ENCODE measurements around the gene TH.
"Not testable (repeated sequence)": the region's sequence is repeated elsewhere in the genome, so short reads cannot be mapped to it uniquely, and the experiment has no call there.

TH gene

DNA sequence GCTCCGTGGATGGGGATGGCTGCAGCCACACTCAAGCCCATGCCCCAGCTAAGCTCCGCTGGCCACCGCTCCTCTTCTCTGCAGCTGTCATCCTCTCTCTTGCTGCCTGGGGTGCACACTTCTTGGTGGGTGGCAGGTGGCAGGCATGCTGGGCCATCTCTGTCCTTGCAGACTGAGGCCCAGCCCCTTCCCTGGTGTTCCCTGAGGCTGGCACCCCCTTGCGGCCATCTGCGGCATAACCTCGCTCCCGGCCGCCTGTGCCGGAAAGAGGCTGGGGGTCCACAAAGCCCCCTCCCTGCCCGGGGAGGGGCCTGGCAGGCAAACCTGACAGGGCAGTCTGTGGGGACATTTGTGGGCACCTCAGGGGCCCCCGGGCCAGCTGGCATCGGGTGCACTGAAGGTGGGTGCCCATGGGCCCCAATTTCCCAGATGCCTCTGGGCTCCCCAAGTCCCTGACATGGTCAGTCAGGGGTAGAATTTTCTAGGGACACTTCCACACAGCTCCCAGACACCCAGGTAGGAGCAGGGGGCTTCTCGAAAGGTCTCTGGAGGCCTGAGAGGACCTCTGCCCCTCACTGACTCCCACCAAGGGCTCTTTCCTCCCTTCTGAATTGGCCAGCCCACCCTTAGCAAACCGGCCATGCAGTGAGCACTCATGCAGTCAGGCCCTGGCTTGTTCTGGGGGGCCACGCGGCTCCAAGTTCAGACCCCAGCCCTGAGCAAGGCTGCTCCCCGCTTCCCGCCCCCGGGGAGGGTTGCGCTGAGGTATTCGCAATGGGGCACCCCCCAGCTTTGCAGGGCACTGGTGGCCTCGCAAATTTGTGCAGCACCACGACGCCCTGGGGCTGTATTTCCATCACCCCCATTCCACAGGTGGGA, 23.5 kb upstream of the TH start:
- DNase-seq, result peak; percentile 44 to 54

DNA sequence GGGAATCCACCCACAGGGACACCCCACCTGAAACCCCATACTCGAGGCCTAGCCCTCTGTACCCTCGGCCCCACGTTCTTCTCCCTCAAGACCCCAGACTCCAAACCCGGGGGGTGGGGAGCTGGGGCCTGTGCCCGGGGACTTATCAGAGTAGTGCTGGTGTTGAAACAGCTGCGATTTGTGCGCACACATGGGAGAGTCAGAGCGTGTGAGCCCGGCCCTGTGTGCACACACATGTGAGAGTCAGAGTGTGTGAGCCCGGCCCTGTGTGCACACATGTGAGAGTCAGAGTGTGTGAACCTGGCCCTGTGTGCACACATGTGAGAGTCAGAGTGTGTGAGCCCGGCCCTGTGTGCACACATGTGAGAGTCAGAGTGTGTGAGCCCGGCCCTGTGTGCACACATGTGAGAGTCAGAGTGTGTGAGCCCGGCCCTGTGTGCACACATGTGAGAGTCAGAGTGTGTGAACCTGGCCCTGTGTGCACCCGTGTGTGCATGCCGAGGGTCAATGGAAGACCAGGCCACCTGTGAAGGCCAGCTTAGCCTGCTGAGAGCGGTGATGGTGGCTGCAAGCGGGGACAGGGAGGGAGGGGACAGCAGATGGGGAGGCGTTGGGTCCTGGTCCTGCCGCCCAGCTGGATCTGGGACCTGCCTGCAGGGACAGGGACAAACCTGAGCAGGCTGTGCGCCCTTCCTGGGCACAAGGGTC, 22.4 kb upstream of the TH start:
- DNase-seq, result not testable (repeated sequence)

DNA sequence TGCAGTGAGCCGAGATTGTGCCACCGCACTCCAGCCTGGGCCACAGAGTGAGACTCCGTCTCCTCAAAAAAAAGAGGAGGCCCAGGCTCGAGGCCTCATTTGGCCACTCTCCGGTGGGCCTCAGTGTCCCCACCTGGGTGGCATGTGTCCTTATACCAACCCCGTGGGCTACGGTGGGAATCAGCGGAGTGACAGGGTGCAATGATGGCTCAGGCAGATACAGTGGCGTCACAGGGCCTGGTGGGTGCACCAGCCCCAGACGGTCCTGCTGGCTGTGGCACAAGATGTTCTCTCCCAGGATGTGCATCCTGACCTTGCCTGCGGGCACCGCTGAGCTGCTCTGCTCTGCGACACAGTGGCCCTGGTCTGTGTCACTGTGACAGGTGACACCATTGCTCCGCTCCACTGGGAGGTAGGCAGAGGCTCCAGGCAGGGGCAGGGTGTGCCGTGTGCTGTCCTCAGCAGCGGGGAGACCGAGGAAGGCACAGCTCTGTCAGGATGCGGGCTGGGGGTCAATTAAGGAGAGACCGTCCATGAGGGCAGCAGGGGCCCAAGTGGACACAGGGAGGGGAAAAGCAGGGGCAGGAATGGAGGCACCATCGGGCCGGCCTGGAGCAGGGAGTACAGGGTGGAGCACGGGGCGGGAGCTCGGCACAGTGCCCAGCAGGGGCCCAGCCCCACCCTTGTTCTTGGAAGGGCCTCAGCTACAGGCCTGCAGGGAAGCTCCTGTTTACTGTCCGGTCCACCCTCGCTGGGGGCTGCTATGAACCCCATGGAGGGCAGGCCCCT, 21.7 kb upstream of the TH start:
- no peak for DNase-seq

DNA sequence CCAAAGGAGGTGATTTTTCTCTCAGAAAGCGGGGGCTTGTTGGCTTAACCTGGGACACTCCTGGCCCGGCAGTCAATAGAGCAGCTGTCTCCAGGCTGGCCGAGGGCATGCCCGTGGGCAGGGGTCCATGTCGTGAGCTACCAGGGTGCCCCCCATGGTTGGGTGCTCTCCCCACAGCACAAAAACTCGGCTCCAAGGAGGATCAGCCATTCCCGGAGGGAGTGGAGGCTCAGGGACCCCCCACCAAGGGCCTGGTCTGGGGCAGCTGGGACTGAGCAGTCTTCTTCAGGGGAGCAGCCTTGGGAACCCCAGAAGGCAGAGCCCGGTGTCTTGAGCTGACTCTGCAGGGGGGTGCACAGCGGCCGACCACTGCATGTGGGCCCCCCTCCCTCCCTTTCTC, 20.8 kb upstream of the TH start:
- DNase-seq, result no peak

DNA sequence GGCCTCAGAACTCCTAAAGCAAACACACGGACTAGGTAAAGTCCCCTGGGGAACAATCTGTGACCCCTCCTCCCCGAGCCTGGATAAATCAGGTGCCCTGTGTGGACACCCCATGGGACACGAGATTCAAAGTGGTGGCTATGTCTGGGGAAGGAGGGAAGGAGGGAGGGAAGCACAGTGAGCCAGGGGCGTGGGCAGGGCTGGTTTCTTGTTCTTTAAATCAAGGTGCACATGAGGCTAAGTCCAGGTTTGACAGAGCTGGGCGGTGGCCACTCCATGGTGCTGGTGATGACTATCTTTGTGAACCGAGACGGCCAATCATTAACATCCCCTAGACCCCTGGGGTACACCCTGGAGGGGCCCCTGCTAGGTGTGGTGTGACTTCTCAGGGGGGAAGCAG, 20.3 kb upstream of the TH start:
- DNase-seq, result no peak

DNA sequence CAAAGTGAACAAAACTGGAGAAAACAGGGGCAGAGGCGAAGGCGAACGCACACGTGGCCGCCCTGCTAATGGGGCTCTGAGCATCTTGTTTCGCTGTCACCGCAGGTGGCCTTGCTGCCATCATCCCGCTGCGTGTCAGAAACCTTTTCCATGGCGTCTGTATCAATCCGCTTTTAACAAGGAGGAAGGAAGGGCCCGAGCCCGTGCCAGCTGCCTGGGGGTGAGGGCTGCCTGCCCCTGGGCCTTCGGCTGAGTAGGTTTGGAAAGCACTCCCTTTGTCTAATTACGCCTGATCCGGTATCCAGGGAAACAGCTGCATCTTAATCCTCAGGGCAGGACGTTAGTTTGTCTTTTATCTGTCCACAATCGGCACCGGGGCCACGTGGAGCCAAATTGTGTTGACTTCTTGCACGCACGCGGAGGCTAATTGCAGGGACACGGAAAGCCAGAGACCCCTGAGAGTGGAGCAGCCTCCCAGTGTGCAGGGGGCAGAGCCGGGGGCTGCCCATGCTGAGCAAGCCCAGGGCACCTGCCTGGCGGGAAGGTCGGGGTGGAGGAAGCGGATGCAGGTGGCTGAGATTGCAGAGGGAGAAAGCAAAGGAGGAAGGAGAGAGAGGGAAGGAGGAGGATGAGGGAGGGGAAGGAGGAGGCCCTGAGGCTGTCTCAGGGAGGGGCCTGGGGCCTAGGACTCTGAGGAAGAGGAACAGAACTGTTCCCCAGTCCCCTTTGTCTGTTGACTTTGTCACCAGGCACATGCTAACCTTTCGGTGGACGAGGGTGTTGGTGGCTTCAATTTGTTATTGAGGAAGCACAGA, 19.2 kb upstream of the TH start:
- DNase-seq, result peak in 1 of 2 donors; percentile 39

DNA sequence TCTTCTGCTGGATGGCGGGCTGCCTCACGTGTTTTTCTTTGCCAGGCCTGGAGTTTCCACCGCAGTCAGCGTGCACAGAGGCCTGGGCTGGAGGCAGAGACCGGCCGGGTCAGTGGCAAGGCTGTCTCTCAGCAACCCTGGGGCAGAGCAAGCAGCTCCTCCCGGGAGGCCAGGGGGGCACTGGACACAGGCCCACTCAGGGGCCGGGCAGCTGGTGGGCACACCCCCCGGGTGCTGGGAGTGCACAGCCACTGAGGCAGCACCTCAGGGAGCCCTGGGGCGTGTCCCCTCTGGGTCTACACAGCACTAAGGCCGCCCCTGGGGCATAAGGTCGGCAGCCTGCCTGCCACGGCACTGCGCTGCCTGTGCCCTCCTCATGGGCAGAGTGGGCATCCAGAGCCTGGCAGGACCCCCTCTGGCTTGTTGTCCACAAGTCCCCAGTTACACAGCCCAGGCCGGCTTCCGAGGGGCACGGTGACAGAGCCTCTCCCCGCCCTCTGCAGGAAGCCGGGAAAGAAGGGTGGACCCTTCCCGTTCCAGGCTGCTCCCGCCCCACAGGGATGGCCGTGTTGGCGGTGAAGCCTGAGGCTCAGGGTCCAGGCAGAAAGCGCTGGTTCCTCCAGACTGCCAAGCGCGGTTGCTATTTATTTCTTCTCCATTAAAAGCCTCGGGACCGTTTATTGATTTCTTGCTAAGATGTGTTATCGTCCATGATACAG, 18.5 kb upstream of the TH start:
- no peak for DNase-seq

DNA sequence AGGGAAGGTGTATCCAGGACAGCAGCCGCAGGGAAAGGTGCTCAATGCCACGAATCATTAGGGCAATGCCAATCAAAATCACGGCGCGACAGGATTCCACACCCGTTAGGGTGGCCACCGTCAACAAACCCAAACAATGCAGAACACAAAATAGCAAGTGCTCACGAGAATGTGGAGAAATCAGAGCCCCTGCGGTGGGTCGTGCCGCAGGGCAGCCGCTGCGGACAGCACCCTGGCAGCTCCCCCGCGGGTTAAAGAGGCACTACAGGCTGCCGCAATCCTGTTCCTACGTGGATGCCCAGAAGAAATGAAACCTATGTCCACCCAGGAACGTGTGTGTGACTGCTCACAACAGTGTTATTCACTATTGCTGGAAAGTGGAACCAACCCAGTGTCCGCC, 17.1 kb upstream of the TH start:
- no peak for DNase-seq

DNA sequence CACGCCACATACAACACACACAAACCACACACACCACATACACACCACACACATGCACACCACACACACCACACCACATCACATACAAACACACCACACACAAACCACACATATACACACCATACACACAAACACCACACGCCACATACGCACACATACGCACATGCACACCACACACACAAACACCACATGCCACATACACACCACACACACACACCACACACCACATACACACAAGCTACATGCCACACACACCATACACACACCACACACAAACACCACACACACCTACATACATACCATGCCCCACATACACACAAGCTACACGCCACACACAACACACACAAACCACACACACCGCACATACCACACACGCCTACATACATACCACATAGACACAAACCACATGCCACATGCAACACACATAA, 15.7 kb upstream of the TH start:
- DNase-seq, result no peak

DNA sequence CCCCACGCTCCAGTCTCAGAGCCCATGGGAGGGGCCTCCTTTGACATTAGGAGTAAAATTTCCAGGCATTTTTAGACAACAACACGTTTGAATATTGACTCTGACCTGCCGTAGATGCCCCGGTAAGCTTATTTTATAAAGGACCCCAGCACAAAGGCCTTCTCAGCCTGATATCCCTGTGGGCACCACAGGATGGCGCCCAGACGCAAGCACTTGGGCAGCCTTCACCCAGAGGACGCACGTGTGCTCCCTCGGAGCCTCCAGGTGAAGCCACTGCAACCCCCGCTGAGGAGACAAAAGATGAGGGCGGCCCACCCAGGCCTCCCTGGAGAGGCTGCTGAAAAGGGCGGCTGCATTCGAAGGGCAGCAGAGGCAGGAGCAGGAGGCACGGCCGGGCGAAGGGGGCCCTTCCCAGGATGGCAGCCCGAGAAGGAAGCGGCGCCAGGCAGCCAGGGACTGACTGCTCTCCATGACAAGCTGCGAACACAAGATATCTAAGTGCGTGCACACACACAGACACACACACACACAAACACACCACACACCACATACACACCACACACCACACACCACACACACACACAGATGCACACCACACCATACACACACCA, 15.2 kb upstream of the TH start:
- DNase-seq, result peak; percentile 39 to 56

DNA sequence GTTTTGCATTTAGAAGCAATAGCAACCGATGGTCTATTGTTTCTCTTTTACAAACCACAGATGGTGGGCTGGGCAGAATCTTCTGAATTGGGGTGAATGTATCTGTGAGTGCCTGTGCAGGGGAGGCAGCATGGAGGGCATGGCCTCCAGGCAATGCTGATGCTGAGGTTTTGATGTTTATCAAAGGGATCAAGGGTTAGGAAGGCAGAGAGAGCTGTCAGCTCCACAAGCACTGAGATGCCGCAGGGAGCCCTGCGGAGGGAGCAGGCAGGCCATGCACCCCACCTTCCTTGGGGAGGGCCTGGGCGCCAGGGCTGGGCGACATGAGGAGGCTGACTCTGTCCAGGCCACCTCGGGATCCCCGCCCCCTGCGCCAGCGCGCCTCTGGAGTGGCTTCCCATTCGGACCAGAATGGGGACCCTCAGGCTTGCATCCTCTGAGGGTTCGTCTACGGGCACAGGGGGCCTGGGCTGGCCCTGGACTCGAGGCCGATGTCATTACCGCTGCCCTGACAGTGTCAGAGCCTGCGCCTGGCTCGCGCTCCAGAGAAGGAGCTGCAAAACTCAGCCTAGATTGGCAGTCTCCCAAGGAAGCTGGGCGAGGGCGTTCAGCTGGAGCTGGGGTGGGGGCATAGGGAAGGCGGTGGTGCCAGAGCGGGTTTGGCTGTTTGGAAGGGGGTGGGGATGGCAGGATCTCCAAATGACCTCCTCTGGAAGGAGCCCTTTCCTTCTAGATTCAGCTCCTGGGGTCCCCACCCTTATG, 13.9 kb upstream of the TH start:
- no peak for DNase-seq

DNA sequence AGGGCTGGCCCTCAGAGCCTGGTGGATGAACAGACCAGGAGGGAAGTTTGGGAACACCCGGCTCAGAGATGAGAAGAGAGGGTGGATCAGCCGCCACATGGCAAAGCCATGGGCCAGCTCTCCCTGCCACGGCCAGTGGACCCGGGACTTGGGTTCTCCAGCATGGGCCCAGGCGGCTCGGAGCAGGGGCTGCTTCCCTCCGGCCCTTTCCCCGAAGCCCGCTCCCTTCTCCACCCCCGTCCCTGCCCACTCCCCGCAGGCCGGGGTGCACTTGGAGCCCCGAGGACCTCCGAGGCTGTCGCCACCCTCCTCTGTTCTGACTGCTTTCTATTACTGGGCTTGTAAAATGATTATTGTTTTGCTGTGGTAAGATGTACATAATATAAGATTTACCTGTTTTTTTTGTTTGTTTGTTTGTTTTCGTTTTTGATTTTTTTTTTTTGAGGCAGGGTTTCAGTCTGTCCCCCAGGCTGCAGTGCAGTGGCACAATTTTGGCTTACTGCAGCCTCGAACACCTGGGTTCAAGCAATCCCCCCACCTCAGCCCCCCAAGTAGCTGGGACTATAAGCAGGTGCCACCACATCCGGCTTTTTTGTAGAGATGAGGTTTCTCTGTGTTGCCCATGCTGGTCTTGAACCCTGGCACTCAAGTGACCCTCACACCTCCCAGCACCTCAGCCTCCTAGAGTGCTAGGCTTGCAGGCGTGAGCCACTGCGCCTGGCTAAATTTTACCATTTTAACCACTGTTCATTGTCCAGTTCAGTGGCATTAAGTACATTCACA, 11.3 kb upstream of the TH start:
- DNase-seq, result no peak

DNA sequence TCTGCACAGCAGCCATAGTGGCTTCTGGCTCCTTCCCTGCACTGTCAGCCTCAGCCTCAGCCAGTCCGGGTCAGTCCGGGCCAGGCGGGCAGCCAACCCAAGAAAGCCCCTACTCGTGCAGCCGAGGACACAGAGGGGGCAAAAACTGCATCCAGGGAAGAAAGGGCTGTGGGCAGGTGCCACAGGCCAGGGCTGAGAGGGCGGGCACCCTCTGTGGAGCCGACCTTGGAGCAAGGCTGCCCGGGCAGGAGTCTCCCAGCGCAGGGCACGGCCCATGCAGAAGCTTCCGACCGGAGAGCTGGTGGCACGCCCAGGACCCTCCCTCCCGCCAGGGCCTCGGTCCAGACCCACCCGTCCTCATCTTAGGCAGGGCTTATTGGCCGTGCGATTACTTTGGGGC, 10.5 kb upstream of the TH start:
- no peak for DNase-seq

DNA sequence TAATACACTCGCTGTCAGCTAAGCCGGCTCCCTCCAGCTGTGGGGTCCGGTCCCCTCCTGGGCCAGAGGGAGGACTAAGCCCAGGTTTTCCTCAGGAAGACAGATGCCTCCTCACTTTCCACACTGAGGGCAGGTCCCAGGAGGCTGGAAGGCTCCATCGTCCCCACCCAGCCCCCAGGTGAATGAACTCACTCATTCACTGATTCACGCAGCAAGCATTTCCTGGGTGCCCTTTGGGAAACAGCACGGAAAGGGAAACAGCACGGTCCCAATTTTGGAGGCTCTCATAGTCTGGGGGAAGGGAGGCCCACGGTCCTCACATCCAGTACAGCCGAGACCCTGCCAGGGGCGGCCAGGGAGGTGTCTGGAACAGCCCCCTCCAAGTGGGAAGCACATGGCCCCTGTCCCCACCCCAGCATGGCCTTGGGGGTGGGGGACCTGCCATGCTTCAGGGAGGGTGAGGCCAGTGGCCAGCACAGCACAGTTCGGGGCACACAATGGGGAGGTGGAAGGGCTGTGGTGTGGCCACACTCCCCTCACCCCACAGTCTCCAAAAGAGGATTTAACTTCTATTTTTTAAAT, 9.3 kb upstream of the TH start:
- DNase-seq, result no peak

DNA sequence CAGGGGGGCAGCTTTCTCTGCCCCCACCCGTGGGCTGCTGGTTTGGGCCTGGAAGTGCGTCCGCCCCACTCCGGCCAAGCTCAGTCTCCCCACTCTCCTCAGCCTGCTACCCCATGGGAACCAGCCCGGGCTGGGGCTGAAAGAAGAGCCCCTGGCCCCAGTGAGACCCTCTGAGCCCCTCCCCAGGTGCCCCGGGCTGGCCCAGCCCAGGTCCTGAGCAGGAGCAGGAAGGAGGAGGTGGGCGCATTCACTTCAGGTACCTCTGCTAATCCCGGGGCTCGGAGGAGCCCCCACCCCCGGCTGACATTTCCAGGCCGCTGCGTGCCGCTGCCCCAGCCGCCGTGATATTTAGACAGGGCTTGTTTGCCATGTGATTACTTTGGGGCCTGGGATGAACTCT, 8.7 kb upstream of the TH start:
- DNase-seq, result no peak

DNA sequence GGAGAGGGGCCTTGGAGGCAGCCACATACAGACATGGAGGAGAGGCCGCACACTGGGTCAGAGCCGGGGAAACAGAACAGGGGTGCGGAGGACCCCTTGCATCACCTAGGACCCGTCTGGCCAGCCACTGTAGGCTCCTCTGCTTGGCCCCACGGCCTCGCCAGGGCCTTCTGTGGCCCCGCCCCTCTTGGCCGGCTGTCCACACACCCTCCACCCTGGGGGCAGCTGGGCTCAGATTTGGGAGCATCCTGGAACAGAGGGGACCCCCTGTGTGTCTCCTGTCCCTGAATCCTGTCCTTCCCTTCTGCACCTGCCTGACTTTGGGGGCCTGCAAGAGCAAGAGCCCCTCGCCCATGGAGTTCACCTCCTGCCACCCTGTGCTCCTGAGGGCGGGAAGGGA, 7.9 kb upstream of the TH start:
- no peak for DNase-seq

DNA sequence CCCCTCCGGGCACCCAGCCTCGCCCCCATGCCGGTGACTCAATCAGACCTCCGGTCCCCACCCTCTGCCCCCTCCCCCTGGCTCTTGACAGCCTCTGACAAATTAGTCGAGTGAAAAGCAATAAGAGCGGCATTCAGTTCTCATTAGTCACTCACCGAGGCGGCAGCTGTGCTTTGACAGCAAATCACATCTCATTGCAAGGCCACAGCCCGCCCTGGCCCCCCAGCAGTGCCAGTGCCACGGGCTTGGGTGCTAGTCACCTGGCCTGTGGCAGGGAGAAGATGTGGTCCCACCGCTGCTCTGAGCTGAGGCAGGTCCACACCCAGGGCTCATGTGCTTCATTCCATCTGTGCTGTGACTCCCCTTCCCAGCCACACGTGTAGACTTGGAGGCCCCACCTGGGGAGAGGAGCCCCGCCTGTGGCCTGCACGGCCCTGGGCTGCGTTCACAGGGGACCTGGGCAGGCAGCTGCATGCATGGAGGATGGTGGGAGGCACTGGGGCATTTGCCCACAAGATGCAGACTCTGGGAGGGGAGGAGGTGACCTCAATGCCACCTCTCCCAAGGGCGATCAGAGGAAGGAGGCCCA, 7.4 kb upstream of the TH start:
- DNase-seq, result no peak

DNA sequence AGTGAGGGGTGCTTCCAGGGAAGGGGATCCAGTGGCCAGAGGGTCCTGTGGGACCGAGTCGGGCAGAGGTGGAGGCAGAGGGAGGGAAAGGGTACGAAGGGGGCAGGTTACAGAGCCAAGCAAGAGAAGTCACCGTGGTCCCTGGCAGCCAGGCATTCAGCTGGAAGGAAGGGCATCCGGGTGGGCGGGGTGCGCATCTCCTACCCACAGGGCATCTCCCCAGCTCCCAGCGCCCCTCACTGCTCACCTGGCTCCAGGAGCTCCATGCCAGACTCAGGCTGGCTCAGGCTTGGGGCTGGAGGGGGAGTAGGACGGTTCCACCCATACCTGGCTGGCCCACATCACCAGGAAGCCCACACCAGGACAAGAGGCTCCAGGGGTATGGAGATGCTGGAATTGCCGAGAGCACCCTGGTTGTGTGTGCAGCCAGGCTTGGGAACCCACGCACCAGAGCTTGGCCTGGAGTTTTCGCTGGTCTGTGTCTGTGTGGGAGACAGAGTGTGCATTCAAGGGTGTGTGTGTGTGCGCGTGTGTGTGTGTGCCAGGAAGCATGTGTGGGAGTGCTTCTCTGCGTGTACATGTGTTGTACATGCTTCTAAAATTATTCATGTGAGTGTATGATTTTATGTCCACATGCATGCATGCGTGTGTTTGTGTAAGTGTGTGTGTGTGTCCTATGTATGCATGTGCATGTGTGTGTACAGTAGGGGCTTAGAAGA, 6.6 kb upstream of the TH start:
- not testable (repeated sequence) for DNase-seq
